A673 (cell line): Measurements from ENCODE around the gene PLA2G12A.

ENCODE experiments used
- CTCF ChIP-seq: fragments of 300-800, 200-600 bp; sonication (generic); conservative IDR thresholded peaks from 2 replicates; pipeline ENCODE4 v1.5.1; 2017; ENCODE audit warnings: low read depth, mild to moderate bottlenecking, antibody characterized with exemption, low read length, moderate library complexity, mixed read lengths
- EZH2 ChIP-seq: fragments of 200-600 bp; sonication (generic); IDR thresholded peaks from 2 replicates; pipeline ENCODE4 v1.6.1; 2017; ENCODE audit warnings: borderline replicate concordance, low read depth, mild to moderate bottlenecking, mixed read lengths, antibody characterized with exemption, low read length; ENCODE audit not compliant: poor library complexity, severe bottlenecking

GRCh38 chr4:109675181-109675580 lies 54.7 kb downstream of the PLA2G12A start:
- TF ChIP-seq CTCF: no peak
- TF ChIP-seq EZH2: no peak
